HG02981 (cell line): ENCODE measurements around the gene TCFL5.

Experiments
- ATAC-seq: cut with Tn5 transposase; IDR thresholded peaks from one replicate; pipeline ENCODE4 v1.9.1; 2021; ENCODE audit warnings: mild to moderate bottlenecking, moderate library complexity; ENCODE audit not compliant: unreplicated experiment

TCFL5 gene

DNA sequence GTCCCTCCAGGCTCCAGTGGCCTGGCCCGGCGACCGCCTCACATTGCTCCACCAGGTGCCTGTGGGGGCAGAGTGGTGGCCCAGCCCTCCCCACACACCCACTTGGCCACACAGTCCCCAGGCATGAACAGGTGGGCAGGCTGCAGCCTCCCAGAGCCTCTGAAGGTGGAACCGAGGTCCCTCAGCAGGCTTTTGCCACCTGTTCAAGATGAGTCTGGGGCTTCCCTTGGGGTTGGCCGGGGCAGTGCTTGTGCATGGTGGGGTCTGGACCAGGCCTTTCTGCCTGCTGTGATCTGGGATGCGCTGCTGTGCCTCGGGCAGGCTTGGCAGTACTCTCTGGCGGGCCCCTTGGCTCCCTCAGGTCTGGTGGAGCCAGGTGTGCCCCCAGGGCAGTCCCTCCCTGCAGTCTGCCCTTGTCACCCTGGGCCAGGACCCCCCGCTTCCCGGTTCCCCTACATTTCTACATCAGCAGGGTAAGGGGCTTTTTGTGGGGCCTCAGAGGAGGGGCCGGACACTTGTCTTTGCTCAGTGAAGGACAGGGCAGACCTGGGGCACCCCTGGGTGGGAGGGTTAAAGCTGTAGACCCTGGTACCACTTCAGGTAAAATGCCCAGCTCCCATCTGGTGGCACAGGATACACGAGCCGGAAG is 47.4 kb downstream of the TCFL5 start:
- no peak for ATAC-seq

DNA sequence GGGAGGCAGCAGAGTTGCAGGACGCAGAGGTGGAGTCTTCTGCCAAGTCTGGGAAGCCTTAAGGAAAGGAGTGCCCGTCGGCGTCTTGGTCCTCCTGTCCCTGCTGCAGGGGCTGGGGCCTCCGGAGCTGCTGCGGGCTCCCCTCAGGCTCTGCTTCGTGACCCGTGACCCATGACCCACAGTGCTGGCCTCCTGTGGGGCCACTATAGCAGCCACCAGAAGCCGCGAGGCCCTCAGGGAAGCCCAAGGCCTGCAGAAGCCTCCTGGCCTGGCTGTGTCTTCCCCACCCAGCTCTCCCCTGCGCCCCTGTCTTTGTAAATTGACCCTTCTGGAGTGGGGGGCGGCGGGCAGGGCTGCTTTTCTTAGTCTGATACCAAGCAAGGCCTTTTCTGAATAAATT is 48.0 kb downstream of the TCFL5 start:
- ATAC-seq: no peak

DNA sequence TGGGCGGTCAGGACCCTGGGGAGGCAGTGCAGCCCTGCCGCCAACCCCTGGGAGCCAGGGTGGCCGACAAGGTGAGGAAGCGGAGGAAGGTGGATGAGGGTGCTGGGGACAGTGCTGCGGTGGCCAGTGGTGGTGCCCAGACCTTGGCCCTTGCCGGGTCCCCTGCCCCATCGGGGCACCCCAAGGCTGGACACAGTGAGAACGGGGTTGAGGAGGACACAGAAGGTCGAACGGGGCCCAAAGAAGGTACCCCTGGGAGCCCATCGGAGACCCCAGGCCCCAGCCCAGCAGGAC is 48.8 kb downstream of the TCFL5 start:
- ATAC-seq: no peak

DNA sequence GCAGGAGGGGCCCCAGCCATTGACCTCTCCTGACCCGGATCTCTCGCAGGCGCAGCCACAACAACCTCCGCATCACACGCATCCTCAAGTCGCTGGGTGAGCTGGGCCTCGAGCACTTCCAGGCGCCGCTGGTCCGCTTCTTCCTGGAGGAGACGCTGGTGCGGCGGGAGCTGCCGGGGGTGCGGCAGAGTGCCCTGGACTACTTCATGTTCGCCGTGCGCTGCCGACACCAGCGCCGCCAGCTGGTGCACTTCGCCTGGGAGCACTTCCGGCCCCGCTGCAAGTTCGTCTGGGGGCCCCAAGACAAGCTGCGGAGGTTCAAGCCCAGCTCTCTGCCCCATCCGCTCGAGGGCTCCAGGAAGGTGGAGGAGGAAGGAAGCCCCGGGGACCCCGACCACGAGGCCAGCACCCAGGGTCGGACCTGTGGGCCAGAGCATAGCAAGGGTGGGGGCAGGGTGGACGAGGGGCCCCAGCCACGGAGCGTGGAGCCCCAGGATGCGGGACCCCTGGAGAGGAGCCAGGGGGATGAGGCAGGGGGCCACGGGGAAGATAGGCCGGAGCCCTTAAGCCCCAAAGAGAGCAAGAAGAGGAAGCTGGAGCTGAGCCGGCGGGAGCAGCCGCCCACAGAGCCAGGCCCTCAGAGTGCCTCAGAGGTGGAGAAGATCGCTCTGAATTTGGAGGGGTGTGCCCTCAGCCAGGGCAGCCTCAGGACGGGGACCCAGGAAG is 49.3 kb downstream of the TCFL5 start:
- ATAC-seq: no peak

DNA sequence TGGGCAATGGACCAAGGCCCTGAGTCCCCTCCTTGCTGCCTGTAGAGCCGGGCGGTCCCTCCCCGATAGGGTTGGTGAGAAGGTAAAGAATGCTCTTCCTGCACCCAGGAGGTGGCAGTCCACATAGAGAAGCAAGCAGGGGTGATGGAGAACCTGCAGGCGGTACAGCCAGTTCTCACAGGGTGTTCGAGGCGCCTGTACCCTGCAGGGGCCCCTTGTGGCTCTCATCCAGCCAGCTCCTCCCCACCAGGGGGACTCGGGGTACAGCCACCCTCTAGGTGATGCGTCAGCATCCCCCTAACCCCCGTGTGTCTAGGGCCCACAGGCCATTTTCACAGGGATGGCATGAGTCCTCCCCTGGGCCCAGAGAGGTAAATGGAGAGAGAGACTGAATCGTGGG is 49.9 kb downstream of the TCFL5 start:
- ATAC-seq: no peak

DNA sequence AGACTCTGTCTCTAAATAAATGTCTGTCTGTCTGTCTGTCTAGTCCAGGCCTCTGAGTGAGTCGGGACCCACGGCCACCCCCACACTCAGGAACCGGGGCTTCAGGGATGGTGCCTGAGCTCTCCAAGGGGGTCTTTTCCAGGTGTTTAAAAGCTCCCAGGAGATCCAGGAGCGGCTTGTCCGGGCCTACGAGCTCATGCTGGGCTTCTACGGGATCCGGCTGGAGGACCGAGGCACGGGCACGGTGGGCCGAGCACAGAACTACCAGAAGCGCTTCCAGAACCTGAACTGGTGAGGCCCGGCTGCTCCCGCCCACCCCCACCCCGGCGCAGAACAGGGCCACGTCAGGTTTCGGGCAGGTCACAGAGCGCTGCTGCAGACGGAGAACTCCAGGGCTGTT is 50.3 kb downstream of the TCFL5 start:
- no peak for ATAC-seq

DNA sequence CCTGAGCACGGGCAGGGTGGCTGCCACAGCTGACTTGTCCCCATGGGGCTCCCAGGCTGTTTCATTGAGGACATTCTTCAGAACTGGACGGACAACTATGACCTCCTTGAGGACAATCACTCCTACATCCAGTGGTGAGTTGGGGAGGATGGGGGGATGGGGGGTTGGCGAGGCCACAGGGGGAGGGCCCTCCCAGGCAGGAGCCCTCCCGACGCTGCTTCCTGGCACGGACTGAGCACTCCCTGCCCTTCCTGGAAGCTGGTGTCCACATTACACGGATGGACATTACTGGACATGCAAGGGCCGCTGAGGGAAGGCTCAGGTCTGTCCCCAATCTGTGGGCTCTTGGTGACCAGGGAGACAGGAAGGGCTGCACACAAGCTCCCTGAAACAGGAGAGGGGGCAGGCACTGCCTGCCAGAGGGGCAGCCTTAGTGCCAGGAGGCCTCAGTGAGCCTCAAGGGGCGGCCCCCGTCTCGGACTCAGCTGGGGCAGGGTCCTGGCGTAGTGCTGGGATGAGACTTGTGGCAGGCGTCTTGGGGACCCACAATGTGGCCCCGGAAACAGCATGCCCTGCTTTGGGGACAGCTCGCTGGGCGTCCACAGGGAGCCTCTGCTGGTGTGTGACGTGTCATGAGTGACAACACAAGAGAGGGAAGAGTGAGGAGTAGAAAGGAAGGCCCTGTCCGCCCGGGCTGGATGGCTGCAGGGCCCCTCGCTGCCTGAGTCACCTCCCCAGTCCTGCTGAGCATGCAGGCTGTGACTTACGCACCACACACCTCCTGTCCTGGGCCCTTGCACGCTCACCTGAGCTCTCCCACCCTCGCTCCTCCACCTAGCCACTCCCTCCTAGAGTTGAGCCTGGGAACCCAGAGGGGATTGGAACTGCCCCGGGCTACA is 51.8 kb downstream of the TCFL5 start:
- no peak for ATAC-seq

DNA sequence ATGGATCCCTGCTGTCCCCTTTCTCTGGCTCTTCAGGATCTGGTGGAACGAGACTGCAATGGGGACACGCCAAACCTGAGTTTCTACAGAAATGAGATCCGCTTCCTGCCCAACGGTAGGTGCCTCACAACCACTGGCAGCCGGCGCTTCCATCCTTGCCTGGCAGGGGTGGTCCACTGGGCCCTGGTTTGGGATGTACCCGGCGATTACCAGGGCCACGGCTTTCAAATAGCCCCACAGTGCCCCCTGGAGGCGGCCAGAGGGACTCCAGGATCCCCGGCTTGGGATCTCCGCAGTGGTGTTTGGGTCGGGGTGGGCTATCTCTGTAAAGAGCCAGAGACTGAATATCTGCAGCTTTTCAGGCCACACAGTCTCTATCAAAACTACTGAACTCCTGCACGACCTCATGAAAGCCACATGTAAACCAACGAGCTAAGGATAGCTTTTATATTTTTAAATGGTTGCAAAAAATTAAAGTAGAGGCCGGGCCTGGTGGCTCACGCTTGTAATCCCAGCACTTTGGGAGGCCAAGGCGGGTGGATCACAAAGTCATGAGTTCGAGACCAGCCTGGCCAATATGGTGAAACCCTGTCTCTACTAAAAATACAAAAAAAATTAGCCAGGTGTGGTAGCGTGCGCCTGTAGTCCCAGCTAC is 53.3 kb downstream of the TCFL5 start:
- no peak for ATAC-seq

DNA sequence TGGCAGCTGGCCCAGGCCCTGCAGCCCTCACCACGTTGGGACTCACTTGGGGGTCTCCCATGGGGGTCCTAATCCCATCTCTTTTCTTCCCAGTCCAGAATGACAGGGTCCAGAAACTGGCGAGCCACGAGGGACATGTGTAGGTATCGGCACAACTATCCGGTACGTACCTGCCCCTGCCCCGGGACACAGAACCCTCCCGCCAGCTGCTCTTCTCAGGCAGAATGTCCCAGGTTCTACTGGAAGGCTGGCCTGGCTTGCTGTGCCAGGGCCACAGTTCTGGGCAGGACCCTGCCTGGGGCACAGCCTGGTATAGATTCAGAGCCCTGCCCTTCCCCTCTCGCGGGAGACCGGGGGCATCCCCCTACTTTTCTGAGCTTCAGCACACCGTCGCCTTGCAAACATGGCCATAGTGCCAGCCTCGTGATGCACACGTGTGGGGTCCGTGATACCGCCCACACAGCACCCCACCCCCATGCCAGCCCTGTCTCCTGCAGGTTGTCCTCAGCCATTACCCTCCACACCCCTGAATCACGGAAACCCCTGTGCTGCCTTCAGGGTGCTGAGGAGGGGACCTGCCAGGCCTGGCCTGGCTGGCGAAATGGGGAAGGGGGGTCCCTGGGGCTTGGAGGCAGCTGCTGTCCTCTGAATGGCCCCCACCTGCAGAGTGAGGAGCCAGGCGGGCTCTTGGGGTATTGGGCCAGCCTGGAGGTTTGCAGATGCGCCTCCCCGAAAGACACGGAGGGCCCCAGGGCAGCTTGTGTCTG is 54.0 kb downstream of the TCFL5 start:
- ATAC-seq: no peak

DNA sequence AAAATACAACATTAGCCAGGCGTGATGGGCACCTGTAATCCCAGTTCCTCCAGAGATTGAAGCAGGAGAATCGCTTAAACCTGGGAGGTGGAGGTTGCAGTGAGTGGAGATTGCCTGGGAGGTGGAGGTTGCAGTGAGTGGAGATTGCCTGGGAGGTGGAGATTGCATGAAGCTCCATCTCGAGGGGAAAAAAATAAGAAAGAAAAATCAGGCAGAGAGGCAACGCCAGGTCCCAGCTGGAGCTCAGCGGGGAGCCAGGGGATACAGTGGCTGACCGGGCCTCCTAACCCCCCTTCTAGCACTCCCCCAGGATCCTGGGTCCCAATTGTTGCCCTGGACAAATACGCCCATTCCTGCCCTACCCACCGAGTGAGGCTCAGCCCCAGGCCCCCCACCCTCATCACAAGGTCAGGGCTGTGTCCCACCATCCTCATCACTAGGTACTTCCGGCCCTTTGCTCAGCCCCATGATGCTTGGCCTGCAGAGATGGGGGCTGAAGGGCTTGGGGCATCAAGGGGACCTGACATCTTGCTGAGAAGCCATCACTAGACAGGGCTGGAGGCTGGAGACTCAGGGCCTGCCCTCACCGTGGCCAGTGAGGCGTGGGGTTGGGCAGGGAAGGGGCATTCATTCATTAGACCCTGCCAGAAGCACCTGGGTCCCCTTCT is 55.1 kb downstream of the TCFL5 start:
- no peak for ATAC-seq

DNA sequence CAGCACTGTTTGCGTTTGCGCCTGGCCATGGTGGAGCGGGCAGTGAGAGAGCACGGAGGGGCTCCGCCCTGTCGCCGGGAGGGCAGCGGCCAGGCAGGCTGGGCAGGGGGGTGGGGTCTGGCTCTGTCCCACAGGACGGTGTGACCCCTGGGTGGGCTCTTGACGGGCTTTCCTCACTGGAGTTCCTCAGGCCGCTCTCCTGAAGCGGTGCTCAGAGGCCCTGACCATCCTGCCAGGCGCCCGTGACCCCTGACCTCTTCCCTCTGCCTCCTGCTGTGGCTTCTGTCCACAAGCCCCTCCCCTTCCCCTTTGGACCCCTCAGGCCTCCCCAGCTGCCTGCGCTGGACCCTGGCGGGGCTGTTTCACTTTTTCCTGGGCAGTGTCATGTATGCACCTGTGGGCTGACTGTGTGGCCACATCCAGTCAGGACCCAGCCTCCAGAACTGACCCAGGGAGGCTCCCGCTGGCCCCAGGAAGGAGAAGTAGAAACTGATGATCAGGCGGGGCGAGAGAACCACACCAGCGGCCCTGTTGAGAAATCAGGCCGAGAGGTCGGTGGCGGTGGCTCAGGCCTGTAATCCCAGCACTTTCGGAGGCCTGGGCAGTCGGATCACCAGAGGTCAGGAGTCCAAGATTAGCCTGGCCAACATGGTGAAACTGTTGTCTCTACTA is 55.8 kb downstream of the TCFL5 start:
- no peak for ATAC-seq

DNA sequence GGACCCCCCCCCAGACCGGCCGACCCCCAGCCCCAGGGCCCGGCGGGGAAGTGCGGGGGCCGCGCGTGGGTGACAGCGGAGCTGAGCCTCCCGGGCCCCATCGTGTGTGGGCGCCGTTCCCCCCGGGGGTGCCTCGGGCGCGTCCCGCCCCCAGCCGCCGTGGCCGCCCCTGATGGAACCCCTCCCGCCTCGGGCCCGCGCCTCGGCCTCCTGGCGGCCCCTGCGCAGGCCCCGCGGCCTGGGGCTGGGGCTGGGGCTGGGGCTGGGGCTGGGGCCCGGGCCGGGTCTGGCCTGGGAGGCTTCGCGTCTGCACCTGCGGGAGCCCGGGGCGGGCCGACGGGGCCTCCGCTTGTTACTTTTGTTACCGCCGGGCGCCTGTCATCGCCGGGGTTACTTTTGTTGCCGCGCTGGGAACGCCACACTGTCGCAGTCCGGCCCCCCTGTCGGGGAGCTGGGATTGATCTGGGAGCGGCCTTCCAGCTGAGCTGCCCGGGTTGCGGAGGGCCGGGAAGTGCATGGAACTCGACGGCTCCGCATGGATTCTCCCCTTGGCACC is 56.4 kb downstream of the TCFL5 start:
- peak; percentile 16 for ATAC-seq

DNA sequence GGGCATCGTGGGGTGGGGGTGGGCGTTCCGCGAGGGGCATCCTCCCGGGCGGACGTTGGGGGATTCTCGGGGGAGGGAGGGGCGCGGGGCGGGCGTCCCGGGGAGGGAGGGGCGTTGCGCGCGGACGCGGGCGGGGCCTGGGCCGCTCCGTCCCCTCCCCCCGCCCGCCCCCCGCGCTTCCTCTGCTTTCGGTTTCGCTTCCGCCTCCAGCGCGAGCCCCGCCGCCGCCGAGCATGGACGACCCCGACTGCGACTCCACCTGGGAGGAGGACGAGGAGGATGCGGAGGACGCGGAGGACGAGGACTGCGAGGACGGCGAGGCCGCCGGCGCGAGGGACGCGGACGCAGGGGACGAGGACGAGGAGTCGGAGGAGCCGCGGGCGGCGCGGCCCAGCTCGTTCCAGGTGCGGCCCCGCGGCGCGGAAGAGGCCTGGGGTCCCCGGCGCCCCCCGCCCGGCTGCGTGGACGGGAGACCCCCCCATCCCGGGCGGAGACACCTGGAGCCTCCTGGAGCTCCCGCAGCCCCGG is 56.9 kb downstream of the TCFL5 start, which contains the start of gene OGFR:
TSS of gene OGFR (plus strand) at position 209 of the 528 bp plus-strand sequence. CDS start at position 234, 25 bp downstream.
- ATAC-seq: peak; percentile 51

DNA sequence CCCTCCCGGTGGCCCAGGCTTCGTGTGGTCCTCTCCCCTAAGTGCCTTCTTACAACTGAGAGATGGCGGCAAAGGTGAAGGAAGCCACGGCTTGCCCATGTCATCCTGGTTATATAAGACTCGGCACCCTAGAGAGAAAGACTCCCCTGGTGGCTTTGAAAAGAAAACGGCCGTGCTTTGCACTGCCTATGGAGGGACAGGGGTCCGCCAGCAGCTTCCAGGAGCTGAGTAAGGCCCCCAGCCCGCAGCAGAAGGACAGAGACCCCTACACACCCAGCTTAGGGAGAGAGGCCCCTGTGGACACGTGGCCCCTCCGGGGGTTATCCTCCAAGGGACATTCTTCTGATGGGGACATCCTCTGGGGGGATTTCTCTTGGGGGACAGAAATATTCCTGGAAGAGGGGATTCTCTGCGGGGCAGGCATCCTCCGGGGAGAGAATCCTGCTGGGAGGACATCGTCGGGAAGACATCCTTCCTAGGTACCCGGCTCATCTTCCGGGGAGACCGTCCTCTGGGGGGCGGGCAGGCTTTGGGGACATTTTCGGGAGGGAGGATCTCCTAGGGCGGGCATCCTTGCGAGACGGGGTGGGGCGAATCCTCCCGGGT is 57.5 kb downstream of the TCFL5 start:
- peak; percentile 14 for ATAC-seq

DNA sequence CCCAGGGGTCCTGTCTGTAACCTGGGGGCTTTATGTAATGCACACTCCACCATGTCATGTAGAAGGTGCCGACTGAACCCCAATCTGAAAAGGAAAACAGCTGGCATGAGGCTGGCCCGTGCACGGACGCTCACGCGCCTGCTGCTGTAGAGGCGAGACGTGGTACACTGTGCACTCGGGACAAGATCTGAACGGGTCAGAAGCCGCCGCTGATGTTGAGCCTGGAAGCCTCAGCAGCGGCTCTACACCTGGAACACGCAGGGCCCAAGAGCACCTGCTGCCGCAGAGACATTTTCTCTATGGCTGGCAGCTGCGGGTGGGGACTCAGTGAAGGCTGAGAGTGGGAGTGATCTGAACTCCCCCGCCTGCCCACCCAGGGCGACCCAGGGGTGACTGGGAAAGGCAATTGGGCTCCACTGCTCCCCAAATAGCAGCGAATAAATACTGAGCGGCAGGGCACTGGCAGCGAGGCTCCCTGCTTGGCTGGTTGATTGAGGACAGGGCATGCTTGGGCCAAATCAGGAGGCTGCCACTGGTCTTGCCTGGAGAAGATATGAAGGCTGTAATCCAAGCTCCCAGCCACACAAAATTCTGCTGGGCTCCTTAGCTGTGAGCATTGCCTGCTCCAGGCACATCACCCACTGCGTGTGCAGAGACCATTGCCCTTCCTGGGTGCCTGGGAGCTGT is 59.5 kb downstream of the TCFL5 start:
- no peak for ATAC-seq

DNA sequence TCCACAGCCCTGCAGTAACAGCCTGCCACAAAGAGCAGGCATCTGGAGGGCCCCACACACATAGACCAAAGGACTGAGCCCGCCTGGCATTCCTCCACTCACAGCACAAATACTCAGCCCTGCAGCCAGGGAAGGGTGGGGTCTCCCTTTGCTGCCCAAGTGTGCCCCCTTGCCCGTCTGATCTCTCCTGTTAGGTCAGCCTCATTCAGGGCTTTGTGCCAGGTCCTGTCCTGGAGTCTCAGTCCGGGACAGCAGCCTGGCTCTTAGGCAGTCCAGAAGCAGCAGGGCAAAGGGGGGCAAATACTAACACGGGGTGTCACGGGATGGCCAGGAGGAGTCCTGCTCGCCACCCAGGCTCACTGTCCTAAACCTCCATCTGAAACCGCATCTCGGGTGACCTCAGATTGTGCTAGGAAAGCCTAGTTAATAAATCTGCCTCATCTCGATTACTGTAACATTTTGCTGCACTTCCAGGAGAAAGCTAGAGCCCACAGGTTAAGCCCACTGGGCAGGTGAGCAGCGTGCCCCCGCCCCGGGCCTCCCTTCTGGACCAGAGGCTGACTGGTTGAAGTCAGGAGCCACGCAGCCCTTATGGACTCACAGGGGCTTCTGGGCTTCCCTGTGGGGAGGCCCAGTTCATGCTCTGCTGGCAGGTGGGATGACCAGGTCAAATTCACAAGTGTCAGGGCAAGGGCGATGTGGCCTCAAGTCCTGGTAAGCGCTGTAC is 60.2 kb downstream of the TCFL5 start:
- no peak for ATAC-seq
